CD4-positive, alpha-beta T cell treated with Interleukin-1 beta for 1 hour (primary cell): ENCODE results near the gene FAM167B.
"Not testable (repeated sequence)": the region's sequence is repeated elsewhere in the genome, so short reads cannot be mapped to it uniquely, and the experiment has no call there.

Experiments used
- DNase-seq, 2 donors: peaks; one replicate each; pipeline ENCODE4 v3.0.0-alpha.2; 2020 to 2022

FAM167B gene

GRCh38 chr1:32224285-32224684, 22.7 kb upstream of the FAM167B start:
- DNase-seq, result no peak

DNA sequence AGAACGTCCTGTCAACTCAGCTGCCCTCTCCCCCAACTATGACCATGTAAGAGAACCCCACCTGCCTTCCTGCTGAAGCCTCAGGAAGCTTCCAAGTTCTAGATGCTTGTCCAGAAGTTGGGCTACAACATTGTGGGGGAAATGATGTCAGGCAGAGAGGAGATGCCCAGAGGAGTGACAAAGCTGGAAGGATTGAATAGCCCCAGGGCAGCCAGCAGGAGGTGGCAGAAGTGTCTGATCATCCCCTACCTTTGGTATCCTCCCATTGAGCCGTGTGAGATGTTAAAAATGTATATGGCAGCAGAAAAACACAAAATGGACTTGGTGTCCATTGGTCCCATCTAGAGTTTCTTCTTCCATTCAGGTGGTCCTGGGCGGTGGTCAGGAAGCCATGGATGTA, 18.3 kb upstream of the FAM167B start:
- no peak for DNase-seq

GRCh38 chr1:32231843-32232432, 15.1 kb upstream of the FAM167B start:
- no peak for DNase-seq

GRCh38 chr1:32232558-32233304, 14.3 kb upstream of the FAM167B start:
- no peak for DNase-seq

GRCh38 chr1:32234792-32235191, 12.2 kb upstream of the FAM167B start:
- DNase-seq, result no peak

- no peak for DNase-seq
These were observed 7.7 kb upstream of the FAM167B start for GRCh38 chr1:32239337-32239736.

DNA sequence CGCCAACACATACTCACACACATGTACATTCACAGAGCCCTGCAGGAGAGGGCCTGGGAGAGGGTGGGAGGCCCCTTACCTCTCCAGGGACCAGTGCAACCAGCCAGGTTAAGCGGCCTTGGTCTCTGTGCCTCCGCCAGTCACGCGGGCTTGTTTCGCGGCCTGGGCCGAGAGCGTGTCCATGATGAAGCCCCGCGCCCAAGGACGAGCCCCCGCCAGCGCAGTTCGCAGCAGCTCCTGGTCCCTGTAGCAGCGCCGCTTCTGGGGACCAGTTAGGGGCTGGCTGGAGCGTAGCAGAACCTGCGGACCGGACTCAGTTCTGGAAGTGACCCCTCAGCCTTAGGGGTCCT, 7.3 kb upstream of the FAM167B start:
- no peak for DNase-seq

DNA sequence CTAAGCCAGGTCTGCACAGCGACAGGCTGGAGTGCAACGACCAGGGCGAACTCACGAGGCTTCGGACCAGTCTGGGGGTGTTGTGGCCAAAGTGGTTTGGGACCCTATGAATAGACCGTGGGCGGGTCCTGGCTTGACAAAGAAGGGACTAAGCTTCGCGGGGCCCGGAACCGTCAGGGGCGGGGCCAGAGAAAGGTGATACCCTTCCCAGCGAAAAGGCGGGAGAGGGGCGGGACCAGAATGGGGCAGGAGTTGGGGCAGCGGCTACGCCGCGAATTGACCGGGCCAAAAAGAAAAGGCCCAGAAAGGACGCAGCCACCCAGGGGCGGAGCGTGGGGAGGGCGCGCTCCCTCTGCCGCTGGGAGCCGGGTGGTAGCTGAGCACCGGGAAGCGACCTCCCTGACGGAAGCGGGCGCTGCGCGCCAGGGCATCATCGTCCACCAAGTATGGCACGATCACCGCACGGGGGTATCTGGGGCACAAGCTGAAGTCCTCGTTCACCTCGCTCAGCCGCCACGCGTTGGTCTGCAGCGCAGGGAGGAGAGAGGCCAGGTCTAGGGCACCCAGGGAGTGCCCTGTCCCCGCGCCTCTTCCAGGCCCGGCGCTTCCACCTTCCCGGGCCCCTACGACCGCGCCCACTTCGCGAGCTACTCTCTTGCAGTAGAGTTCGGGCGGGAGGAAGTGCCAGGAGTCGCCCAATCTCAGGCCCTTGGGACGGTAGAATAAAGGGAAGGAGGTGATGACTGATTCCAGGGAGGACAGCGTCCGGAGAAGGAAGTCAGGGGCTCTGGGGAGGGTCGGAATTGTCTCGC, 6.7 kb upstream of the FAM167B start:
- DNase-seq, result peak; percentile 61 to 66

GRCh38 chr1:32241001-32241763, 5.8 kb upstream of the FAM167B start:
- peak in 1 of 2 donors; percentile 27 for DNase-seq

DNA sequence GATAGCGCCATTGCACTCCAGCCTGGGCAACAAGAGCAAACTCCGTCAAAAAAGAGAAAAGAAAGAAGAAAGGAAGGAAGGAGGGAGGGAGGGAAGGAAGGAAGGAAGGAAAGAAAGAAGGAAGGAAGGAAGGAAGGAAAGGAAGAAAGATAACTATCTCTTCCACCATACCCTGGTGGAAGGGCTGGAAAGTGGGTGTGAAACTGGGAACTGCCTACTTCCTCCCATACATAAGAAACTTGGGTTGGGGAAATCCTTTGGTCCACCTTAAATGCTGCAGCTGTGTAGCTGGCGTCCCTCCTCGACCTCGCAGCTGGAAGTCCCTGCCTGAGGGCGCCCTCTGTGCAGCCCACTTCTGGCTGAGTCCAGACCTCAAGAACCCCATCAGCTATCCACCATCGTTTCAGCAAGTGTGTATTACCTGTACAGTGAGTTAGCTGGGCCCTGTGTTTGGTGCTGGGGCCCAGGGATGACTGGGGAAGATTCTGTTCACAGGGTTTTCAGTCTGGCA, 4.6 kb upstream of the FAM167B start:
- DNase-seq, result no peak

GRCh38 chr1:32247452-32247851, 430 bp downstream of the FAM167B start:
- DNase-seq, result no peak

DNA sequence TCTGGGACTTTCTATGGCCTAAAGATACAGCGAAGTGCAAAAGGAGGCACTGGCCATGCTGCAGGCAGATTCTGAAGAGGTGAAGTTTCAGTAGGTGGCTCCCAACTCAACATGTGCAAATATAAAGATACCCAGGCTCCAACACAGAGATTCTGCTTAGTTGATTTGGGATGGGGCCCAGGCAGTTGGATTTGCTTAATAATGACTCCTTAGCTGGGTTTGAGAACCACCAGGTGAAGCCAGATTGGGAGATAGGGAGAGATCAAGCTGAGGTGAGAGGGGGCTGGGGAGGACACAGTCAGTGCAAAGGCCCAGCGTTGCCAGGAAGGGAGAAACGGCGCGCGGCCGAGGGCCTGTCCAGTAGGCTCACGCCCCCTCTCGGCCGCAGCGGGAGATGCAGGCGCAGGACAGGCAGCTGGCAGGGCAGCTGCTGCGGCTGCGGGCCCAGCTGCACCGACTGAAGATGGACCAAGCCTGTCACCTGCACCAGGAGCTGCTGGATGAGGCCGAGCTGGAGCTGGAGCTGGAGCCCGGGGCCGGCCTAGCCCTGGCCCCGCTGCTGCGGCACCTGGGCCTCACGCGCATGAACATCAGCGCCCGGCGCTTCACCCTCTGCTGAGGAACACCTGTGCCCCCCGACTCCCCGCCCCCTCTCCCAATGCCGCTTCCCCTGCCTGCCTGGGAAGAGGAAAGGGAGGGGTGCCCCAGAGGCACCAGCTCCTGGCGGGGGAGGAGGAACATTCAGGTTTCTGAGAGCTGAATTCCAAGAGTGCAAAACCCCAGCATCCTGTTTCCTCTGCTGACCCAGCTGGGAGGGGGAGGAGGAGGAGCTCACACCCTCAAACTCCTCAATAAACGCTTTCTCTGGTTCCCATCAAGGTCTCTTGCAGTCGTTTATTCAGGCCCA, 1.2 kb downstream of the FAM167B start:
- DNase-seq, result peak; percentile 80 to 82

- DNase-seq, result peak; percentile 87 to 90
These were observed 3.0 kb downstream of the FAM167B start for GRCh38 chr1:32249831-32250525.

GRCh38 chr1:32250893-32251716, 4.1 kb downstream of the FAM167B start, which contains the start of gene LCK:
LCK (plus strand) TSS chr1:32251265; CDS start chr1:32274330, 23,065 bp downstream.
- peak; percentile 60 for DNase-seq

- peak in 1 of 2 donors; percentile 41 for DNase-seq
These were observed 8.3 kb downstream of the FAM167B start for GRCh38 chr1:32255072-32256071.

- DNase-seq, result peak in 1 of 2 donors; percentile 33
These were observed 9.6 kb downstream of the FAM167B start for GRCh38 chr1:32256473-32257226.

GRCh38 chr1:32257227-32257508, 10.1 kb downstream of the FAM167B start:
- DNase-seq, result no peak

GRCh38 chr1:32263236-32263593, 16.2 kb downstream of the FAM167B start:
- not testable (repeated sequence) for DNase-seq
